Mammary epithelial cell (primary cell): ENCODE measurements around the gene PDX1.

Experiments used
- EZH2 ChIP-seq: IDR thresholded peaks from 2 replicates; pipeline ENCODE4 v1.6.1; 2012; ENCODE audit warnings: low read length, inconsistent platforms, borderline replicate concordance
- TF ChIP-seq, protein P1 (sequence below), 2 donors: IDR thresholded peaks in 1 of 2; conservative IDR thresholded peaks in 1 of 2; 2 replicates each; pipeline ENCODE4 v1.5.1; 2011 to 2012; ENCODE audit warnings: inconsistent platforms in 2 of 2, low read length in 2 of 2, mild to moderate bottlenecking in 2 of 2, control low read depth in 1 of 2, low read depth in 1 of 2; ENCODE audit not compliant: insufficient read depth in 1 of 2; ENCODE audit errors: extremely low read depth in 1 of 2

DNA sequence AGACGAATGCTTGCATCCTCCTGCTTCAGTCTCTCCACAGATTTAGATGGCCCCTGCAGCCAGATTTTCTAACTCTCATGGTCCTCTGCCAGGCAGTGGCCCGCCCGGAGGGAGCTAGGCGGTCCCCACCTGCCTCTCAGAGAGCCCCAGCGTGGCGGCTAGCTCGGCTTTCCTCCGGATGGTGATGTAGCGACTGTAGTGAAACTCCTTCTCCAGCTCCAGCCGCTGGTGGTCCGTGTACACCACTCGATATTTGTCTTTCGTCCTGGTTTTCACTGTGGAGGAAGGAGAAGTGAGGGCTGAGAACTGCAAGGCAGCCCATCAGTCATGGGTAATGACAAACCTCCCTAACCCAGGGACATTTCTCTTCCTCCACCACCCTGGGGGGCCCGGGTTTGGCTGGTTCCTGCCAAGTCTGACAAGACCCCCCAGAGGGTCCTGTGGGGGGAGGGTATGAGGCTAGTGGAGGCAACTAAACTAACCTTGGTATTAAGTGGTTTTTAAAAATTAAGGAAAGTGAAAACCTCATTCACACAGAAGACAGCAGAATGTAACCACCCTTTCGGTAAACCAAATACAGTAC, 45.0 kb downstream of the PDX1 start:
- TF ChIP-seq, protein P1, sequence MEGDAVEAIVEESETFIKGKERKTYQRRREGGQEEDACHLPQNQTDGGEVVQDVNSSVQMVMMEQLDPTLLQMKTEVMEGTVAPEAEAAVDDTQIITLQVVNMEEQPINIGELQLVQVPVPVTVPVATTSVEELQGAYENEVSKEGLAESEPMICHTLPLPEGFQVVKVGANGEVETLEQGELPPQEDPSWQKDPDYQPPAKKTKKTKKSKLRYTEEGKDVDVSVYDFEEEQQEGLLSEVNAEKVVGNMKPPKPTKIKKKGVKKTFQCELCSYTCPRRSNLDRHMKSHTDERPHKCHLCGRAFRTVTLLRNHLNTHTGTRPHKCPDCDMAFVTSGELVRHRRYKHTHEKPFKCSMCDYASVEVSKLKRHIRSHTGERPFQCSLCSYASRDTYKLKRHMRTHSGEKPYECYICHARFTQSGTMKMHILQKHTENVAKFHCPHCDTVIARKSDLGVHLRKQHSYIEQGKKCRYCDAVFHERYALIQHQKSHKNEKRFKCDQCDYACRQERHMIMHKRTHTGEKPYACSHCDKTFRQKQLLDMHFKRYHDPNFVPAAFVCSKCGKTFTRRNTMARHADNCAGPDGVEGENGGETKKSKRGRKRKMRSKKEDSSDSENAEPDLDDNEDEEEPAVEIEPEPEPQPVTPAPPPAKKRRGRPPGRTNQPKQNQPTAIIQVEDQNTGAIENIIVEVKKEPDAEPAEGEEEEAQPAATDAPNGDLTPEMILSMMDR (conservative IDR thresholded peaks at IDR 0.05 in 1 of 2, IDR thresholded peaks at IDR 0.05 in 1 of 2; ENCODE audit: extremely low read depth in 1 of 2, insufficient read depth in 1 of 2, low read depth in 1 of 2, low read length in 2 of 2), result no peak
- no peak for TF ChIP-seq EZH2
